HG03575 (cell line): ENCODE measurements around the gene DLGAP1.

Source experiments
- ATAC-seq: cut with Tn5 transposase; IDR thresholded peaks from one replicate; pipeline ENCODE4 v1.9.1; 2021; ENCODE audit not compliant: unreplicated experiment, insufficient number of reproducible peaks, low FRiP score; ENCODE audit errors: extremely low read depth

The DLGAP1 gene

GRCh38 chr18:3901042-3901441, 554.1 kb downstream of the DLGAP1 start:
- ATAC-seq: no peak

- ATAC-seq: no peak
Measured at GRCh38 chr18:3900327-3900726, 554.8 kb downstream of the DLGAP1 start.

- no peak for ATAC-seq
Measured at GRCh38 chr18:3898861-3899613, 556.1 kb downstream of the DLGAP1 start.

GRCh38 chr18:3892152-3892551, 563.0 kb downstream of the DLGAP1 start:
- ATAC-seq: no peak

GRCh38 chr18:3891245-3891644, 563.9 kb downstream of the DLGAP1 start:
- ATAC-seq: no peak

- ATAC-seq: no peak
Measured at GRCh38 chr18:3889803-3890202, 565.3 kb downstream of the DLGAP1 start.

- ATAC-seq: no peak
Measured at GRCh38 chr18:3889121-3889520, 566.0 kb downstream of the DLGAP1 start.

GRCh38 chr18:3886575-3887322, 568.4 kb downstream of the DLGAP1 start:
- ATAC-seq: no peak

- no peak for ATAC-seq
Measured at GRCh38 chr18:3885209-3885792, 569.8 kb downstream of the DLGAP1 start.

- no peak for ATAC-seq
Measured at GRCh38 chr18:3879836-3880120, 575.3 kb downstream of the DLGAP1 start.

- ATAC-seq: no peak
Measured at GRCh38 chr18:3879114-3879835, 575.8 kb downstream of the DLGAP1 start.

GRCh38 chr18:3878401-3878800, 576.7 kb downstream of the DLGAP1 start:
- no peak for ATAC-seq

GRCh38 chr18:3877678-3878077, 577.4 kb downstream of the DLGAP1 start:
- ATAC-seq: no peak

GRCh38 chr18:3875961-3876360, 579.1 kb downstream of the DLGAP1 start:
- ATAC-seq: no peak

- no peak for ATAC-seq
Measured at GRCh38 chr18:3875376-3875775, 579.7 kb downstream of the DLGAP1 start.

- ATAC-seq: no peak
Measured at GRCh38 chr18:3874581-3874980, 580.5 kb downstream of the DLGAP1 start.

- no peak for ATAC-seq
Measured at GRCh38 chr18:3874125-3874524, 581.0 kb downstream of the DLGAP1 start.

- ATAC-seq: no peak
Measured at GRCh38 chr18:3873698-3874097, 581.4 kb downstream of the DLGAP1 start.

GRCh38 chr18:3873211-3873610, 581.9 kb downstream of the DLGAP1 start:
- ATAC-seq: no peak

GRCh38 chr18:3872641-3873040, 582.5 kb downstream of the DLGAP1 start:
- ATAC-seq: no peak
